GM12878 (cell line): ENCODE measurements around the gene CHCHD6. TPM values are rescaled to one million over a fixed set of nuclear protein-coding genes. Genes with fewer than 3 reads are reported as not detected.

Source experiments
- ATAC-seq: fragments of 200-7000 bp; cut with Tn5 transposase; 3 replicates; pipeline ENCODE4 v1.9.1; 2020; ENCODE audit warnings: mild to moderate bottlenecking, moderate library complexity
- BruUV-seq: library from RNA; stranded (reverse); fragments of 400-500 nt; replicated peaks from 2 replicates; lab custom pipeline; 2021; lab: Mats Ljungman, UMichigan
- CTCF ChIA-PET: fragments of 300-600 bp; sonication (Branson Sonifier 250); formaldehyde crosslinking; extraction: SDS; loops from one replicate; lab custom pipeline; 2021; ENCODE audit warnings: inconsistent platforms; lab: Yijun Ruan, JAX
- POLR2A ChIA-PET: fragments of 350-600 bp; formaldehyde crosslinking; extraction: SDS; loops from one replicate; lab custom pipeline; 2021; ENCODE audit warnings: inconsistent platforms; lab: Charles Lee
- RAD21 ChIA-PET: fragments of 300-600 bp; sonication (Branson Sonifier 250); formaldehyde crosslinking; loops from one replicate; lab custom pipeline; 2023; ENCODE audit warnings: antibody characterized with exemption; ENCODE audit not compliant: unreplicated experiment; lab: Charles Lee
- SMC1A ChIA-PET: fragments of 300-600 bp; sonication (Branson Sonifier 250); formaldehyde crosslinking; loops from one replicate; lab custom pipeline; 2023; ENCODE audit not compliant: unreplicated experiment, uncharacterized antibody; lab: Charles Lee
- DNase-seq: peaks from one replicate; pipeline ENCODE4 v3.0.0-alpha.2; 2011; ENCODE audit warnings: low read depth, low spot score
- FAIRE-seq: peaks from 3 replicates; lab custom pipeline; 2011; peaks lifted over from hg19 to GRCh38; lab: Jason Lieb, UNC
- H2AFZ ChIP-seq: 2 replicates; pipeline ENCODE4 v1.6.0; 2011; ENCODE audit warnings: low read depth, low read length, control low read depth; ENCODE audit not compliant: control insufficient read depth
- H3K27ac ChIP-seq: 2 replicates; pipeline ENCODE4 v1.5.1; 2011; ENCODE audit warnings: control low read depth; ENCODE audit not compliant: control insufficient read depth, insufficient read depth
- H3K27me3 ChIP-seq, 2 experiments: replicated peaks in 1 of 2; 2 replicates each; pipeline versions ENCODE4 v1.6.0 to v1.6.1; 2011; ENCODE audit warnings: low read length in 1 of 2; ENCODE audit not compliant: control insufficient read depth in 2 of 2, insufficient read depth in 2 of 2
- H3K36me3 ChIP-seq, 2 experiments: 2 replicates each; pipeline ENCODE4 v1.5.1; 2011; ENCODE audit warnings: low read length in 1 of 2; ENCODE audit not compliant: control insufficient read depth in 2 of 2, insufficient read depth in 2 of 2
- H3K4me1 ChIP-seq: 2 replicates; pipeline ENCODE4 v1.6.1; 2011; ENCODE audit warnings: mild to moderate bottlenecking, low read length, moderate library complexity, mixed read lengths; ENCODE audit not compliant: control insufficient read depth, insufficient read depth
- H3K4me2 ChIP-seq: 2 replicates; pipeline ENCODE4 v1.6.0; 2011; ENCODE audit warnings: control low read depth; ENCODE audit not compliant: control insufficient read depth, insufficient read depth
- H3K4me3 ChIP-seq: fragments of 200-600 bp; sonication (generic); 2 replicates; pipeline ENCODE4 v1.5.1; 2016
- H3K79me2 ChIP-seq: 2 replicates; pipeline ENCODE4 v1.6.0; 2011; ENCODE audit warnings: low read length; ENCODE audit not compliant: control insufficient read depth, insufficient read depth
- H3K9ac ChIP-seq: 2 replicates; pipeline ENCODE4 v1.8.0; 2011; ENCODE audit warnings: low read length, control low read depth, mixed read lengths; ENCODE audit not compliant: control insufficient read depth, insufficient read depth
- H3K9me3 ChIP-seq: replicated peaks from 3 replicates; pipeline ENCODE4 v1.5.1; 2011; ENCODE audit warnings: mild to moderate bottlenecking, low read length; ENCODE audit not compliant: control insufficient read depth, insufficient read depth
- H4K20me1 ChIP-seq: 2 replicates; pipeline ENCODE4 v1.6.0; 2011; ENCODE audit not compliant: control insufficient read depth, insufficient read depth
- EED ChIP-seq: sonication (generic); IDR thresholded peaks from 2 replicates; pipeline ENCODE4 v1.6.1; 2016; ENCODE audit warnings: antibody characterized with exemption, low read depth
- EP300 ChIP-seq, 2 experiments: fragments of 150-350 bp in 1 of 2; IDR thresholded peaks; 2 replicates each; pipeline ENCODE4 v1.6.1; 2011 to 2012; ENCODE audit warnings: low read depth in 2 of 2, low read length in 2 of 2, borderline replicate concordance in 1 of 2, improper control_type of control experiment in 1 of 2, inconsistent platforms in 1 of 2; ENCODE audit not compliant: control insufficient read depth in 1 of 2
- FOXK2 ChIP-seq: fragments of 450-650 bp; IDR thresholded peaks from 2 replicates; pipeline ENCODE4 v1.6.1; 2017; ENCODE audit warnings: mild to moderate bottlenecking, moderate library complexity
- HDGF ChIP-seq: fragments of 450-650 bp; IDR thresholded peaks from 2 replicates; pipeline ENCODE4 v1.6.1; 2016; ENCODE audit warnings: antibody characterized with exemption
- RFX5 ChIP-seq: IDR thresholded peaks from 2 replicates; pipeline ENCODE4 v1.6.1; 2011; ENCODE audit warnings: low read depth, low read length, improper control_type of control experiment
- SIX5 ChIP-seq: IDR thresholded peaks from 2 replicates; pipeline ENCODE4 v1.6.1; 2011; ENCODE audit warnings: mild to moderate bottlenecking, low read depth, low read length, moderate library complexity; ENCODE audit not compliant: severe bottlenecking
- WGBS: methylation state at CpG from one replicate; pipeline ENCODE4 v1.1.6; 2016; ENCODE audit warnings: low lambda C conversion rate; ENCODE audit not compliant: insufficient replicate concordance, insufficient coverage; ENCODE audit errors: missing lambda C conversion rate; 5-methylcytosine and 5-hydroxymethylcytosine counted together
- in situ Hi-C: fragments of 300-500 bp; cut with MboI; formaldehyde crosslinking; loops from 9 replicates; pipeline ENCODE4 v1.14.3; 2018; ENCODE audit warnings: mixed read lengths
- intact Hi-C: fragments of 100-400 bp; cut with micrococcal nuclease; formaldehyde crosslinking; loops from one replicate; pipeline ENCODE4 v1.14.2; 2022; ENCODE audit not compliant: unreplicated experiment
- polyA plus RNA-seq, 11 experiments: library from polyadenylated mRNA; depleted of rRNA in 4 of 11; unstranded in 6 of 11; stranded (reverse) in 5 of 11; fragments of >200 nt; fragmentation: Nextera tagmentation in 4 of 11; fragmentation: Illumina TruSeq in 1 of 11; extraction: Ambion mirVana in 4 of 11; extraction: Trizol in 1 of 11; gene quantifications; 1 replicate in 1 of 11; 2 replicates in 10 of 11; pipeline versions ENCODE4 v1.2.1 to v1.2.3, GENCODE V29; 2011 to 2016; ENCODE audit warnings: inconsistent platforms in 2 of 11, missing spikeins in 2 of 11, low read depth in 1 of 11
- total RNA-seq, 4 experiments: library from RNA; depleted of rRNA in 3 of 4; stranded (reverse); fragments of >200 nt in 3 of 4; fragmentation: Illumina TruSeq in 1 of 4; extraction: Trizol in 1 of 4; gene quantifications; 2 replicates each; pipeline versions ENCODE4 v1.2.1 to v1.2.3, GENCODE V29; 2013 to 2021
- TF ChIP-seq, protein P1 (sequence below): fragments of 450-650 bp; IDR thresholded peaks from 2 replicates; pipeline ENCODE4 v1.6.1; 2017; ENCODE audit warnings: mild to moderate bottlenecking, moderate library complexity
- TF ChIP-seq, protein P2 (sequence below): IDR thresholded peaks from 2 replicates; pipeline ENCODE4 v1.6.1; 2012; ENCODE audit warnings: low read depth, low read length, improper control_type of control experiment
- TF ChIP-seq, protein P3 (sequence below), 3 experiments: IDR thresholded peaks in 2 of 3; conservative IDR thresholded peaks in 1 of 3; 2 replicates each; pipeline ENCODE4 v1.5.1; 2011; ENCODE audit warnings: low read depth in 3 of 3, low read length in 3 of 3, mild to moderate bottlenecking in 3 of 3, control low read depth in 2 of 3, moderate library complexity in 2 of 3, inconsistent platforms in 1 of 3, mixed read lengths in 1 of 3; ENCODE audit not compliant: control insufficient read depth in 2 of 3, insufficient read depth in 1 of 3; ENCODE audit errors: extremely low read depth in 1 of 3

The CHCHD6 gene
- total and polyA plus RNA-seq, 10 of the 15 experiments (the other 5 are each of a cell fraction or from before 2014, with no cell fraction given): 2.7 to 16.7 (median 12.3) TPM

DNA sequence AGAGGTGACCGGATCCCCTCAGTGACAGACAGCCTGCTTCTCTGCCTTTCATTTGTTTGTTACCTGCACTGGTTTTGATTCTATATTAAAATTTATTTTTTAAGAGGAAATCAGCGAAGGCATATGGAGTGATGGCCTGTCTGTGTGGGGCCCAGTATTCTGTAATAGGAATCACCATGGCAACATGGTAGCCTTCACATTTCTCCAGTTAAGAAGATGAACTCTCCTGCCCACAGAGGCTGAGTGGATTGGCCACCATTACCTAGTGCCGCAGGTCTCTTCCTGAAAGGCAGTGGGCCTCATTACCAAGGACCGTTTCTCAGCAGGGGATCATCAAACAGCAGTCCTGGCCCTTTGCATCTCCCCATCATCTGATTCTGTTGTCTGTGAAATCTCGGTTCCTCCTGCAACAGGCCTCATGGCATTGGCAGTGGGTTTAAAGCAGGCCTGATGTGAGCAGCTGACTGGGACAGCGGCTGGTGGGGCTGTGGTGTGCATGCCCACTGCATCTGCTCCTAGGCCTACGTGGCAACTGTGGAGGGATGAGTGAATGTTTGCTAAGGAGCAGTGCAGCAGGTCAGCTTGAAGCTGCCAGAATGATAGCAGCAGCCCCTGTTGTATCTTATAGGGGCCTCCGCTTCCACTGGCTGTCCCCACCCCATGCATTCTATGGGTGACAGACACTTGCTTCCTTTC, 114.5 kb downstream of the CHCHD6 start:
- Histone ChIP-seq H3K4me3 (no peak overlapping the region), H3K9ac (no peak overlapping the region), H2AFZ (no peak overlapping the region), H3K27ac (no peak overlapping the region), H3K27me3 (no peaks in the 10 kb centered on the region), H4K20me1 (no peaks in the 10 kb centered on the region), H3K4me1 (no peaks in the 10 kb centered on the region), H3K4me2 (no peak overlapping the region), H3K9me3 (no peaks in the 10 kb centered on the region), H3K79me2 (no peaks in the 10 kb centered on the region), H3K36me3 (no peaks in the 10 kb centered on the region)
- intact Hi-C loops (no loop called here), in situ Hi-C loops (no loop called here)
- FAIRE-seq: no peak
- ChIA-PET CTCF (no interaction called here), SMC1A (no interaction called here), POLR2A (no interaction called here), RAD21 (no interaction called here)
- TF ChIP-seq FOXK2: no peak
- 77% methylated on average over 8 of the region's 8 CpGs for WGBS
- no TSS peak for BruUV-seq
- no peak for DNase-seq
- no peak for ATAC-seq

DNA sequence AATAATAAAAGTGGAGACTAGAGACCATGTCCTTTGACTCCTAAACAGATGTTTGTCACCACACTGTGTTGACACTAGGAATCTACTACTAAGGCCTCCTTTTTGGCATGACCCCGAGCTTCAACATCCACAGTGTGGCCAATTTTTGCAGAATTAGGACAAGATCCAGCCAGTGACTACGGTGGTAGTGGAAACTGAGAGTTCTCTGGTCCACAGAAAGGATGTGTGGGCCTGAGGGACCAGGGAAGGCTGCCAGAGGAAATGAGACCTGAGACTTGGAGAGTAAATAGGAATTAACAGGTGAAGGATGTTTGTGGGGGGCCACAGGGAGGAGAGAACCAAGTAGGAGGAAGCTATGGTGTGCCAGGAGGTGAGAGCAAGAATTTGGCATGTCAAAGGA, 122.7 kb downstream of the CHCHD6 start:
- in situ Hi-C loops: no loop called here
- Histone ChIP-seq H2AFZ (no peak overlapping the region), H3K9ac (no peak overlapping the region), H4K20me1 (no peaks in the 10 kb centered on the region), H3K4me2 (no peak overlapping the region), H3K9me3 (no peaks in the 10 kb centered on the region), H3K4me3 (no peak overlapping the region), H3K27me3 (no peaks in the 10 kb centered on the region), H3K27ac (no peak overlapping the region), H3K36me3 (no peaks in the 10 kb centered on the region), H3K4me1 (no peaks in the 10 kb centered on the region), H3K79me2 (no peaks in the 10 kb centered on the region)
- intact Hi-C loops: no loop called here
- ATAC-seq: no peak
- SMC1A ChIA-PET: no interaction called here
- CTCF ChIA-PET: no interaction called here
- FAIRE-seq: no peak
- no peak for DNase-seq
- BruUV-seq: no TSS peak
- POLR2A ChIA-PET: no interaction called here
- RAD21 ChIA-PET: no interaction called here
- WGBS: 20% methylated on average over 2 of the region's 2 CpGs
- TF ChIP-seq EED: no peak
- TF ChIP-seq HDGF: no peak
- TF ChIP-seq, protein P1, sequence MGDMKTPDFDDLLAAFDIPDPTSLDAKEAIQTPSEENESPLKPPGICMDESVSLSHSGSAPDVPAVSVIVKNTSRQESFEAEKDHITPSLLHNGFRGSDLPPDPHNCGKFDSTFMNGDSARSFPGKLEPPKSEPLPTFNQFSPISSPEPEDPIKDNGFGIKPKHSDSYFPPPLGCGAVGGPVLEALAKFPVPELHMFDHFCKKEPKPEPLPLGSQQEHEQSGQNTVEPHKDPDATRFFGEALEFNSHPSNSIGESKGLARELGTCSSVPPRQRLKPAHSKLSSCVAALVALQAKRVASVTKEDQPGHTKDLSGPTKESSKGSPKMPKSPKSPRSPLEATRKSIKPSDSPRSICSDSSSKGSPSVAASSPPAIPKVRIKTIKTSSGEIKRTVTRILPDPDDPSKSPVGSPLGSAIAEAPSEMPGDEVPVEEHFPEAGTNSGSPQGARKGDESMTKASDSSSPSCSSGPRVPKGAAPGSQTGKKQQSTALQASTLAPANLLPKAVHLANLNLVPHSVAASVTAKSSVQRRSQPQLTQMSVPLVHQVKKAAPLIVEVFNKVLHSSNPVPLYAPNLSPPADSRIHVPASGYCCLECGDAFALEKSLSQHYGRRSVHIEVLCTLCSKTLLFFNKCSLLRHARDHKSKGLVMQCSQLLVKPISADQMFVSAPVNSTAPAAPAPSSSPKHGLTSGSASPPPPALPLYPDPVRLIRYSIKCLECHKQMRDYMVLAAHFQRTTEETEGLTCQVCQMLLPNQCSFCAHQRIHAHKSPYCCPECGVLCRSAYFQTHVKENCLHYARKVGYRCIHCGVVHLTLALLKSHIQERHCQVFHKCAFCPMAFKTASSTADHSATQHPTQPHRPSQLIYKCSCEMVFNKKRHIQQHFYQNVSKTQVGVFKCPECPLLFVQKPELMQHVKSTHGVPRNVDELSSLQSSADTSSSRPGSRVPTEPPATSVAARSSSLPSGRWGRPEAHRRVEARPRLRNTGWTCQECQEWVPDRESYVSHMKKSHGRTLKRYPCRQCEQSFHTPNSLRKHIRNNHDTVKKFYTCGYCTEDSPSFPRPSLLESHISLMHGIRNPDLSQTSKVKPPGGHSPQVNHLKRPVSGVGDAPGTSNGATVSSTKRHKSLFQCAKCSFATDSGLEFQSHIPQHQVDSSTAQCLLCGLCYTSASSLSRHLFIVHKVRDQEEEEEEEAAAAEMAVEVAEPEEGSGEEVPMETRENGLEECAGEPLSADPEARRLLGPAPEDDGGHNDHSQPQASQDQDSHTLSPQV: no peak
- no peak for TF ChIP-seq SIX5
- TF ChIP-seq, protein P2, sequence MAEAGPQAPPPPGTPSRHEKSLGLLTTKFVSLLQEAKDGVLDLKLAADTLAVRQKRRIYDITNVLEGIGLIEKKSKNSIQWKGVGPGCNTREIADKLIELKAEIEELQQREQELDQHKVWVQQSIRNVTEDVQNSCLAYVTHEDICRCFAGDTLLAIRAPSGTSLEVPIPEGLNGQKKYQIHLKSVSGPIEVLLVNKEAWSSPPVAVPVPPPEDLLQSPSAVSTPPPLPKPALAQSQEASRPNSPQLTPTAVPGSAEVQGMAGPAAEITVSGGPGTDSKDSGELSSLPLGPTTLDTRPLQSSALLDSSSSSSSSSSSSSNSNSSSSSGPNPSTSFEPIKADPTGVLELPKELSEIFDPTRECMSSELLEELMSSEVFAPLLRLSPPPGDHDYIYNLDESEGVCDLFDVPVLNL: no peak
- TF ChIP-seq, protein P3, sequence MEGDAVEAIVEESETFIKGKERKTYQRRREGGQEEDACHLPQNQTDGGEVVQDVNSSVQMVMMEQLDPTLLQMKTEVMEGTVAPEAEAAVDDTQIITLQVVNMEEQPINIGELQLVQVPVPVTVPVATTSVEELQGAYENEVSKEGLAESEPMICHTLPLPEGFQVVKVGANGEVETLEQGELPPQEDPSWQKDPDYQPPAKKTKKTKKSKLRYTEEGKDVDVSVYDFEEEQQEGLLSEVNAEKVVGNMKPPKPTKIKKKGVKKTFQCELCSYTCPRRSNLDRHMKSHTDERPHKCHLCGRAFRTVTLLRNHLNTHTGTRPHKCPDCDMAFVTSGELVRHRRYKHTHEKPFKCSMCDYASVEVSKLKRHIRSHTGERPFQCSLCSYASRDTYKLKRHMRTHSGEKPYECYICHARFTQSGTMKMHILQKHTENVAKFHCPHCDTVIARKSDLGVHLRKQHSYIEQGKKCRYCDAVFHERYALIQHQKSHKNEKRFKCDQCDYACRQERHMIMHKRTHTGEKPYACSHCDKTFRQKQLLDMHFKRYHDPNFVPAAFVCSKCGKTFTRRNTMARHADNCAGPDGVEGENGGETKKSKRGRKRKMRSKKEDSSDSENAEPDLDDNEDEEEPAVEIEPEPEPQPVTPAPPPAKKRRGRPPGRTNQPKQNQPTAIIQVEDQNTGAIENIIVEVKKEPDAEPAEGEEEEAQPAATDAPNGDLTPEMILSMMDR (IDR thresholded peaks at IDR 0.05 in 2 of 3, conservative IDR thresholded peaks at IDR 0.05 in 1 of 3; ENCODE audit: control insufficient read depth in 2 of 3, extremely low read depth in 1 of 3, insufficient read depth in 1 of 3, low read depth in 3 of 3, low read length in 3 of 3): no peak
- no peak for TF ChIP-seq EP300 (IDR thresholded peaks at IDR 0.05; ENCODE audit: borderline replicate concordance in 1 of 2, control insufficient read depth in 1 of 2, low read depth in 2 of 2, low read length in 2 of 2)
- no peak for TF ChIP-seq RFX5
